IMR-90 (cell line): ENCODE data around the gene SPRED2. TPM values are rescaled to one million over a fixed set of nuclear protein-coding genes. Genes with fewer than 3 reads are reported as not detected.

Source experiments
- ATAC-seq: fragments of 200-7000 bp; cut with Tn5 transposase; 2 replicates; pipeline ENCODE4 v1.9.1; 2020; ENCODE audit warnings: low read depth, mild to moderate bottlenecking, moderate library complexity
- BruUV-seq: library from RNA; stranded (reverse); fragments of 400-500 nt; replicated peaks from 2 replicates; lab custom pipeline; 2021; lab: Mats Ljungman, UMichigan
- CTCF ChIA-PET: fragments of 300-600 bp; formaldehyde crosslinking; extraction: SDS; loops from one replicate; lab custom pipeline; 2021; ENCODE audit warnings: antibody characterized with exemption; lab: Yijun Ruan, JAX
- POLR2A ChIA-PET: fragments of 300-600 bp; sonication (Branson Sonifier 250); formaldehyde crosslinking; loops from one replicate; lab custom pipeline; 2022; ENCODE audit warnings: antibody characterized with exemption; ENCODE audit not compliant: unreplicated experiment; lab: Charles Lee
- DNase-seq: peaks from one replicate; pipeline ENCODE4 v3.0.0; 2013
- H2AFZ ChIP-seq: replicated peaks from 2 replicates; pipeline ENCODE3; 2013; ENCODE audit warnings: low read length, mild to moderate bottlenecking; ENCODE audit not compliant: poor library complexity
- H2AK5ac ChIP-seq: 2 replicates; pipeline ENCODE4 v1.6.1; 2013; ENCODE audit warnings: low read depth, low read length, inconsistent platforms
- H2AK9ac ChIP-seq: replicated peaks from 2 replicates; pipeline ENCODE3; 2013; ENCODE audit warnings: mild to moderate bottlenecking, low read depth, low read length, moderate library complexity; ENCODE audit not compliant: poor library complexity
- H2BK120ac ChIP-seq: 2 replicates; pipeline ENCODE4 v1.6.1; 2013; ENCODE audit warnings: low read depth, low read length, inconsistent platforms
- H2BK15ac ChIP-seq: 3 replicates; pipeline ENCODE4 v1.6.1; 2013; ENCODE audit warnings: low read depth, low read length, inconsistent platforms
- H2BK20ac ChIP-seq: 2 replicates; pipeline ENCODE4 v1.6.1; 2013; ENCODE audit warnings: low read depth, mild to moderate bottlenecking, inconsistent platforms, low read length, moderate library complexity
- H2BK5ac ChIP-seq: 2 replicates; pipeline ENCODE4 v1.6.1; 2013; ENCODE audit warnings: mild to moderate bottlenecking, low read depth, low read length, inconsistent platforms; ENCODE audit not compliant: poor library complexity, severe bottlenecking
- H3K14ac ChIP-seq: replicated peaks from 2 replicates; pipeline ENCODE4 v1.6.1; 2013; ENCODE audit warnings: low read depth, low read length, inconsistent platforms
- H3K18ac ChIP-seq: 2 replicates; pipeline ENCODE4 v1.6.1; 2013; ENCODE audit warnings: low read depth, low read length, control low read depth
- H3K23ac ChIP-seq: 2 replicates; pipeline ENCODE4 v1.6.1; 2013; ENCODE audit warnings: low read depth, low read length, inconsistent platforms
- H3K27ac ChIP-seq: 2 replicates; pipeline ENCODE4 v1.5.1; 2013; ENCODE audit warnings: mild to moderate bottlenecking, control low read depth, low read length; ENCODE audit not compliant: insufficient read depth
- H3K27me3 ChIP-seq: 2 replicates; pipeline ENCODE4 v1.6.1; 2013; ENCODE audit warnings: low read length; ENCODE audit not compliant: control insufficient read depth, insufficient read depth
- H3K36me3 ChIP-seq: 2 replicates; pipeline ENCODE4 v1.6.1; 2013; ENCODE audit warnings: low read length, mixed read lengths; ENCODE audit not compliant: control insufficient read depth, insufficient read depth
- H3K4ac ChIP-seq: 2 replicates; pipeline ENCODE4 v1.6.1; 2013; ENCODE audit warnings: low read depth, low read length, inconsistent platforms
- H3K4me1 ChIP-seq: 2 replicates; pipeline ENCODE4 v1.6.1; 2013; ENCODE audit warnings: low read length, mixed read lengths; ENCODE audit not compliant: control insufficient read depth, insufficient read depth
- H3K4me2 ChIP-seq: 2 replicates; pipeline ENCODE4 v1.6.1; 2013; ENCODE audit warnings: low read depth, mild to moderate bottlenecking, control low read depth, low read length, moderate library complexity
- H3K4me3 ChIP-seq: 2 replicates; pipeline ENCODE4 v1.5.1; 2013; ENCODE audit warnings: low read depth, mild to moderate bottlenecking, control low read depth, low read length, moderate library complexity; ENCODE audit not compliant: insufficient read depth
- H3K56ac ChIP-seq: 2 replicates; pipeline ENCODE4 v1.6.1; 2013; ENCODE audit warnings: low read length, inconsistent platforms; ENCODE audit not compliant: insufficient read depth; ENCODE audit errors: extremely low read depth
- H3K79me1 ChIP-seq, 2 experiments: 2 replicates each; pipeline ENCODE4 v1.6.1; 2013; ENCODE audit warnings: low read length in 2 of 2, inconsistent platforms in 1 of 2, low read depth in 1 of 2
- H3K9ac ChIP-seq: 2 replicates; pipeline ENCODE4 v1.6.1; 2013; ENCODE audit warnings: low read depth, low read length, control low read depth
- H3K9me1 ChIP-seq: 2 replicates; pipeline ENCODE4 v1.6.1; 2013; ENCODE audit warnings: low read length, inconsistent platforms; ENCODE audit not compliant: insufficient read depth
- H3K9me3 ChIP-seq: 2 replicates; pipeline ENCODE4 v1.6.1; 2013; ENCODE audit warnings: low read length; ENCODE audit not compliant: control insufficient read depth, insufficient read depth
- H4K20me1 ChIP-seq: 2 replicates; pipeline ENCODE4 v1.6.1; 2013; ENCODE audit warnings: low read length, inconsistent platforms; ENCODE audit not compliant: insufficient read depth
- H4K5ac ChIP-seq: 2 replicates; pipeline ENCODE4 v1.6.1; 2013; ENCODE audit warnings: mild to moderate bottlenecking, low read depth, low read length, control low read depth
- H4K8ac ChIP-seq, 2 experiments: 2 replicates each; pipeline ENCODE4 v1.6.1; 2013; ENCODE audit warnings: low read depth in 2 of 2, low read length in 2 of 2, control low read depth in 1 of 2, inconsistent platforms in 1 of 2
- H4K91ac ChIP-seq: 2 replicates; pipeline ENCODE4 v1.6.1; 2013; ENCODE audit warnings: low read depth, low read length, inconsistent platforms; ENCODE audit not compliant: insufficient read depth
- CHD1 ChIP-seq: IDR thresholded peaks from 2 replicates; pipeline ENCODE4 v1.6.1; 2012; ENCODE audit warnings: low read depth, low read length, improper control_type of control experiment
- CTCF ChIP-seq: conservative IDR thresholded peaks from 2 replicates; pipeline ENCODE4 v1.5.1; 2012; ENCODE audit warnings: mild to moderate bottlenecking, low read depth, low read length, improper control_type of control experiment
- ELK1 ChIP-seq: fragments of 150-350 bp; IDR thresholded peaks from 2 replicates; pipeline ENCODE4 v1.6.1; 2016; ENCODE audit warnings: low read depth, mild to moderate bottlenecking, low read length, moderate library complexity, borderline replicate concordance
- FOS ChIP-seq: fragments of 150-350 bp; IDR thresholded peaks from 2 replicates; pipeline ENCODE4 v1.6.1; 2016; ENCODE audit warnings: low read depth, low read length
- MXI1 ChIP-seq: IDR thresholded peaks from 2 replicates; pipeline ENCODE4 v1.6.1; 2012; ENCODE audit warnings: low read depth, mild to moderate bottlenecking, low read length, moderate library complexity, borderline replicate concordance
- RAD21 ChIP-seq: IDR thresholded peaks from 2 replicates; pipeline ENCODE4 v1.6.1; 2012; ENCODE audit warnings: low read length, improper control_type of control experiment
- RCOR1 ChIP-seq: IDR thresholded peaks from 2 replicates; pipeline ENCODE4 v1.6.1; 2012; ENCODE audit warnings: mild to moderate bottlenecking, low read length, improper control_type of control experiment; ENCODE audit not compliant: insufficient replicate concordance
- RFX5 ChIP-seq: IDR thresholded peaks from 2 replicates; pipeline ENCODE4 v1.8.0; 2012; ENCODE audit warnings: low read depth, mild to moderate bottlenecking, low read length, moderate library complexity
- SMC3 ChIP-seq: fragments of 150-350 bp; IDR thresholded peaks from 2 replicates; pipeline ENCODE4 v1.6.1; 2016; ENCODE audit warnings: low read depth, mild to moderate bottlenecking, antibody characterized with exemption, low read length, moderate library complexity
- WGBS, 2 experiments: methylation state at CpG; one replicate each; pipeline versions ENCODE4 v1.1.5 to v1.1.7; 2013; ENCODE audit warnings: missing lambda C conversion rate in 2 of 2; ENCODE audit not compliant: insufficient read length in 1 of 2; ENCODE audit errors: extremely low coverage in 2 of 2; 5-methylcytosine and 5-hydroxymethylcytosine counted together
- dilution Hi-C: fragments of 300-500 bp; cut with HindIII; formaldehyde crosslinking; loops from one replicate; pipeline ENCODE4 v1.14.3; 2018; ENCODE audit warnings: low sequenced_read_pairs; ENCODE audit not compliant: unreplicated experiment
- in situ Hi-C: fragments of 300-500 bp; cut with MboI; formaldehyde crosslinking; loops from 3 replicates; pipeline ENCODE4 v1.14.3; 2019; ENCODE audit warnings: low sequenced_read_pairs, inconsistent platforms, mixed read lengths
- intact Hi-C: fragments of 100-400 bp; cut with micrococcal nuclease; formaldehyde crosslinking; loops from 2 replicates; pipeline ENCODE4 v1.10.0; 2022
- polyA plus RNA-seq, 3 experiments: library from polyadenylated mRNA; depleted of rRNA; stranded (reverse); fragments of >200 nt; gene quantifications; 2 replicates each; pipeline ENCODE4 v1.2.3, GENCODE V29; 2012; ENCODE audit warnings: low replicate concordance in 1 of 3
- total RNA-seq: library from RNA; depleted of rRNA; stranded (reverse); fragments of >200 nt; gene quantifications from 2 replicates; pipeline ENCODE4 v1.2.3, GENCODE V29; 2012

The SPRED2 gene
- total and polyA plus RNA-seq, 2 of the 4 experiments (the other 2 are of a cell fraction), result 4.8 to 18.7 TPM

- Histone ChIP-seq H2BK20ac (no peak overlapping the region), H3K4ac (no peak overlapping the region), H4K20me1 (no peaks in the 10 kb centered on the region), H3K4me3 (no peak overlapping the region), H3K9me1 (no peaks in the 10 kb centered on the region), H2AK5ac (no peak overlapping the region), H4K91ac (no peak overlapping the region), H3K23ac (no peak overlapping the region), H3K14ac (no peak overlapping the region), H2BK5ac (no peak overlapping the region), H2AFZ (no peak overlapping the region), H3K4me2 (no peak overlapping the region), H3K79me1 (no peaks in the 10 kb centered on the region), H3K27me3 (peaks cover 3% of the 10 kb centered on the region; the same call in 1 of the 2 replicates), H3K27ac (no peak overlapping the region), H4K5ac (no peak overlapping the region), H3K36me3 (no peaks in the 10 kb centered on the region), H2AK9ac (no peak overlapping the region), H3K4me1 (no peaks in the 10 kb centered on the region), H4K8ac (no peak overlapping the region), H3K56ac (no peak overlapping the region), H2BK120ac (no peak overlapping the region), H3K9ac (no peak overlapping the region), H3K18ac (no peak overlapping the region), H3K9me3 (no peaks in the 10 kb centered on the region), H2BK15ac (no peak overlapping the region)
- no peak for TF ChIP-seq RAD21
- TF ChIP-seq RFX5, result no peak
- TF ChIP-seq FOS, result no peak
- TF ChIP-seq ELK1, result no peak
- no peak for TF ChIP-seq CHD1
- TF ChIP-seq CTCF, result no peak
- TF ChIP-seq RCOR1, result no peak
- TF ChIP-seq MXI1, result no peak
- TF ChIP-seq SMC3, result no peak
- no peak for DNase-seq
- no CpG with 5 or more reads among the region's 2 CpGs for whole genome bisulfite sequencing, 2 experiments
- BruUV-seq, result no TSS peak
- dilution Hi-C loops, result no loop called here
- intact Hi-C loops, result loop anchor here (5.0 kb wide), 1 partner anchor 35 kb away; no protein-coding TSS in a partner anchor
- ChIA-PET CTCF (no interaction called here), POLR2A (interaction anchor here (0.6 kb wide), 1 partner anchor 24 kb away, joined by 13 read pairs; no protein-coding TSS in a partner anchor)
- in situ Hi-C loops, result no loop called here
- no peak for ATAC-seq
Measured at GRCh38 chr2:65456886-65457285, 24.5 kb upstream of the SPRED2 start.
